HL-60/S4 (cell line): Measurements from ENCODE around the gene IKZF2.
"Not testable (repeated sequence)": the region's sequence is repeated elsewhere in the genome, so short reads cannot be mapped to it uniquely, and the experiment has no call there.

ENCODE experiments used
- in situ Hi-C: fragments of 300-500 bp; cut with MboI; formaldehyde crosslinking; loops from 2 replicates; pipeline ENCODE4 v1.14.3; 2022; ENCODE audit warnings: low sequenced_read_pairs

The IKZF2 gene

DNA sequence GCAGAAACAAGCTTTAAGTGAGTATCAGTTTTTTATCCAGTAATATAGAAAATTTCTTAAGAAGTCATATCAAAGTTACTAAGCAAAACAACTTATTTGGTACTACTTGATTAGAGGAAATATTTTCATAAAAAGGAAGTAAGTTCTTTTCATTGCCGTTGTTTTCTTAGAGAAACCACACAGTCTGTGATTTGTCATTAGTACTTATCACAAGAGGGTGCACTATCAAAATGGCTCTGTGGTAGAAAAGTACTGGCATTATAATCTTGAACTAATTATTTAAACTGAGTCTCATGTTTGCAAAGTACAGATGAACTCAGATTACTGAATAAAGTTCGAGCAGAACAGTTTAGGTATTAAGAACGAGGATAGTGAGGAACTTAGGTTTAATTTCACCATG lies 93.4 kb downstream of the IKZF2 start:
- in situ Hi-C loops: no loop called here

DNA sequence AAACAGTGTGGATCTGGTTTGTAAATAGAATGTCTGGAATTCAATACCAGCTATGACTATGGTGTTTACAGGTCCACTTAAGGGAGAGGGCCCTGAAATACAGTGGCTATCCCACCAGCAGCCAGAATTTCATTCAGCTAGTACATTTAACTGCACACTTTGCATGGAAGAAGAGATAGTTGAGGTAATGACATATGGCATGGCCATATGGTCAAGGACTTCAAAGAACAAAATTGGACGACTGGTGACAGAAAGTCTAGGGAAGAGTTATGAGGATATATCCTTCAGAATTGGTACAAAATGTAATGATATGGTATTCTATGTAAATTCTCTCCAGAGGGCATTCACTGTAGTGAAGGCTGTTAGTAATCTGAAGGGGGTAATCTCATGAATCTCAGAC lies 105.0 kb downstream of the IKZF2 start:
- in situ Hi-C loops: no loop called here

DNA sequence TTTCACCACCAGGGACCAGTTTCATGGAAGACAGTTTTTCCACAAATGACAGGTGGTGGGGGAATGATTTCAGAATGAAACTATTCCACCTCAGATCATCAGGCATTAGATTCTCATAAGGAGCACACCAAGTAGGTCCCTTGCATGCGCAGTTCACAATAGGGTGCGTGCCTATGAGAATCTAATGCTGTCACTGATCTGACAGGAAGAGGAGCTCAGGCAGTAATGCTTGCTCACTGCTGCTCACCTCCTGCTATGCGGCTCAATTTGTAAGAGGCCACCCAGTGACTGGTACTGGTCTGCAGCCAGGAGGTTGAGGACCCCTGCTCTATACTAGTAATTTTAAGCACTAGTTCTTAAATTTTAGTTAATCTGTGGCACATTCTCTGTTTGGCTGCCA lies 107.8 kb downstream of the IKZF2 start:
- in situ Hi-C loops: no loop called here

DNA sequence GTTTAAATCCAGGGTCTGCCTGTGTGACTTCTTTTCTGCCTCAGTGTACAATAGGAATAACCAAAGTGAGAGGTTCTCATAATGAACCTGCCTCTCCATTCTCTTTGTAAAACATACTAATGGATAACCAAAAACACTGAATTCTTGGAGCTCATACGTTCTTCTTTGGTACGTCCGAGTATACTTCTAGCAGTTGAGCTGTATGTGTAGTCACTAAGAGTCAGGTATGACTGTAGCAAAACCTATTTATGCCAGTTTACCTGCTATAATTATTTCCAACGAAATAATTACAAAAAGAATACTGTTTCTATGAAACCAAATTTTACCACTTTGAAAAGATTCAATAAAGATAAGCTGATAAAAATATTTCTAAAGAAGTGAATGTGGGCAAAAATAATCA lies 109.2 kb downstream of the IKZF2 start:
- in situ Hi-C loops: no loop called here

DNA sequence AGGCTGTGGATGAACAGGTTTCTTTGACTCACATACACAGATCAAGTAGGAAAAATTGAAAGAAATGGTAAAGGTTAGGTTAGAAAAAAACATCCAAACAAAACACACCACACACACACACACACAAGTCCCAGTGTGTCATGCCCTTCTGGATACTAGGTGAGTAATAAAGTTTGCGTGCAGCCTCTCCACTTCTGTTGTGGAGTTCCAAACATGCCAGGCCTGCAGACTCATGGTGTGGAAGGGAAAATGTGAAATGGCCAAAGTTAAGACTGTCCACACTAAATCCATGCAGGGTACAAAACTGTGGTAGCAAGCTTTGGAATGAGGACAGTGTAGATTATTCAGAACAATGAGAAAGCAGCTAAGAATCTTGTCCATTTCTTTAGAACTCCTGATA lies 114.6 kb downstream of the IKZF2 start:
- in situ Hi-C loops: no loop called here

DNA sequence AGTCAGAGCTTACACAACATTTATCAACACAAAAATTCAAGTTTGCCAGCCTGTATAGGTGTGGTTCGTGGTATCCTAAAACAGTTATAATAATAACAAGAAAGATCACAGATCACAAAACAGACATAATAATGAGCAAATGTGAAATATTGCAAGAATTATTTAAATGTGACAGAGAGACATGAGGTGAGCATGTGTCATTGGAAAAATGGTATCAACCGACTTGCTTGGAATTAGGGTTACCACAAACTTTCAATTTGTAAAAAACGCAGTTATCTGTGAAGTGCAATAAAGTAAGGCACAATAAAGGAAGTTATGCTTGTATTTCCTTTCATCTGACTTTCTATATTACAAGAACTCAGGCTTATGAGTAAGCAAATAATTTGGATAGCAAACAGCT lies 116.8 kb downstream of the IKZF2 start:
- in situ Hi-C loops: no loop called here

DNA sequence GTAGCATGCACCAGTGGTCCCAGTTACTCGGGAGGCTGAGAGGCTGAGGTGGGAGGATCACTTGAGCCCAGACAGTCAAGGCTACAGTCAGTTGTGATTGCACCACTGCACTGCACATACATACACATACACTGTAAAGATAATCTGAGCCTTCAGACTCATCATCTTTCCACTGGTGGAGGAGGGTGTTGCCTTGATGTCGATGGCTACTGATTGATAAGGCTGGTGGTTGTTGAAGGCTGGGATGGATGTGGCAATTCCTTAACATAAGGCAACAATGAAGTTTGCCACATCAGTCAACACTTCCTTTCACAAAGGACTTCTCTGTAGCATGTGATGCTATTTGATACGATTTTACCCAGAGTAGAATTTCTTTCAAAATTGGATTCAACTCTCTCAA lies 118.8 kb downstream of the IKZF2 start:
- in situ Hi-C loops: no loop called here

DNA sequence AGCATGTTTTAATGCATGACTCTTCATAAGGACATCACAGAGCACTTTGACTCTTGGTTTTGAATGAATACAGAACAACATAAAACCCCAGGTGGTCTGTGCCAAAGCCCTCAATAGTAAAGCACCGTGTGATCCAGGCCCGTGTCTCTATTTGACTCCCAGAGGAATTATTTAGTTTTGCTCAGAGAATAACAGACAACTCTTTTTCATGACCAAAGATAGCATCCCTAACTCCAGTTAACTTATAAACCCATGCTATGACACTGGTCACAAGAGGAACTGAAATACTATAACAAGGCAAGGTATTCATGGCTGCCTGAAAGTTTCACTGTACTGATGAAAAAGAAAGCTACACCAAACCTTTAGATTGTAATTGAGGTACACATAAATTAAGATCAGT lies 128.4 kb downstream of the IKZF2 start:
- in situ Hi-C loops: no loop called here

DNA sequence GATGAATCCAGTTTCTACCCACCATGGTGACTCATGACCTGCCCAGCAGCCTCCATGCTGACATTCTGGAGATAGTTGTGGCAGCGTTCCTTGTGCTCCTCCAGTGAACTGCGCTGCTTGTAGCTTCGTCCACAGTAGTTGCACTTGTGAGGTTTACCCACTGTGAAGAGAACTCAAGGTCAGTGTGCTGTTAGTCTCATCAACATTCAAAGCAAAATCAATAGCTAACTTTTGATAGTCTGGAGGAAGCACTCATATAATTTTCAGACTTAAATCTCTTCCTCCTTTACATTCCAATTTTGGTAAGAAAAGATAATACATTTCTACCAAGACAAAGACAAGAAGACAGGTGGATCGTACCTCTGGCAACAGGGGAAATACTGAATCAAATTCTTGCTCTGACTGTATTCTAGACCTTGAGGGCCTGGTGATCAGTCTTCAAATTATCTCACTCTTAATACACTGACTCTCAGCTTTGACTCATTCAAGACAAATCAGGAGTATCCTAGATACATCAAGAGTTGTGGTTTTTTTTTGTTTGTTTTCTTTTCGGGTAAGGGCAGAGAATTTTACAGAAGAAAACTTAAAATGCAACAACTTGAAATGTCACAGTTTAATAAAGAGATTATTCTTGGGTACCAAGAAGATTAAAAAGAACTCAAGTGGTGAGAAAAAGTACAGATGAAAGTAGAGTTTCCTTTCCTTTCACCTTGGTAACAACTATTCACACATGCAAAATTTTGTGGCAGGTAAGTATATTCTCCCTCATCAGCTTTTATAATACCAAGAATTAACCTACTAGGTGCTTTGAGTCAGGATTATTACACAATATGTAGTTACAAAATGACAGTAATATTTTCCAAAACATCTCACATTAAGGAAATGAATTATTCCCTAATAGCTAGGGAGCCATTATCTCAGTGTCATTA lies 129.2 kb downstream of the IKZF2 start:
- in situ Hi-C loops: no loop called here

DNA sequence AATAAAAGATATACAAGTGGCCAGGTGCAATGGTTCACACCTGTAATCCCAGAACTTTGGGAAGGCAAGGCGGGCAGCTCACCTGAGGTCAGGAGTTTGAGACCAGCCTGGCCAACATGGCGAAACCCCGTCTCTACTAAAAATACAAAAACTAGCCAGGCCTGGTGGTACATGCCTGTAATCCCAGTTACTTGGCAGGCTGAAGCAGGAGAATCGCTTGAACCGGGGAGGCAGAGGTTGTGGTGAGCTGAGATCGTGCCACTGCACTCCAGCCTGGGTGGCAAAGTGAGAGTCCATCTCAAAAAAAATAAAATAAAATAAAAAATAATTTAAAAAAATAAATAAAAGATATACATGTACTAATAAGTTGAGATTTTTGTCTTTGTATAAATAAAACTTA lies 130.5 kb downstream of the IKZF2 start:
- in situ Hi-C loops: not testable (repeated sequence)

DNA sequence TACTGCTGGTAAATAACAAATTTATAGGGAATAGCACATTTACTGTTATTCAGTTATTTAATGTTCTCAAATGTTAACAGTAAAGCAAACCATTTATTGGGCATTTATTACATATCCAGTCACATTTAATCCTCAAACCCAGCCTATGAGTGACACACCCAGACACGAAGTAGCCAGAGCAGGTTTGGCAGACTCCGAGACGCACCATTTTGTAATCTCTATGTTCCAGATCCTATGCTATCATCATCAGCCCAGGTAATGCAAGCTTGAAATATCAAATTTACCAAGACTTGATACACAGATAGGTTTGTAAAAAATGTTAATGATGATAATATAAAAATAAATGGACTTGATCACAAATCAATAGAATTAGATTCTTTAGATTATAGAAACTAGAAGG lies 131.1 kb downstream of the IKZF2 start:
- in situ Hi-C loops: no loop called here

DNA sequence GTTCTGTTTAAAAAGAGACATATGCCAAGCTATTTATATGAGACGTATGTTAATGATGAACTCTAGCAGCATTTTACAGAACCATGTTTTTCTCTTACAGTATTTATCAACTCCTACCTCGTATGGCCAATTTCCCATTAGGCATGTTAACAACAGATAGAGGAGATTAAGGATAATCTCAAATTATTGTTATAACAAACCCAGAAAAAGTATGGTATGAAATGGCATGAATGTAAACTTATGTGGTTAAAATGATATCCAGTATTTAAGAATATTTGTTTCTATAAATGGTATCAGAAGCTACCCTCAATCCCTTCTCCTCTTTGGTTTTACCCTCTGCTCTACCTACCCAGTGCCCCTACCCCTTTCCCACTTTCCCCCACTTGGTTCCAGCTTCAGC lies 132.0 kb downstream of the IKZF2 start:
- in situ Hi-C loops: no loop called here

DNA sequence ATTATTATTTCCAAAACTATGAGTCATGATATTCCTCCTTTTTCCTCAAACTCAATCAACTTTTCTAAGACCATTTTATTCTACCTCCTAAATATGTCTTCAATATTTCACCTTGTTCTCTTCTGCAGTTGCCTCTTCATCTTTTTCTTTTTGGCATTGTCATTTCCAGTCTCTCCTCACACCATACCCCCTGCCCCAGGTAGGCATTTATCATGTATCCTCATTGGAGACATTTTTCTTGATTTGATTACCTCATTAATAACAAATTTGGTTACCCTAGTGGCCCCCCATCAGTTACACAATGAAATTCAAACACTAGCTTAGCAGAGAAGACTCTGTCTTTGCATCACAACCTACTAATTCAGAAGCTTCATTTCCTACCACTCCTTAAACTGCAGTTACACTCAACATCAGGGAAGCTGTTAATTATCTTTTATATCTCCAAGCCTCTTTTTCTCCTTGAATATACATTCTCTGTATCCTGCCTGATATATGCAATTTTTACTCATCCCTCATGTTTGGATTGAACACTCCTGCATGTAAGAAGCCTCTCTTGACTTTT lies 133.0 kb downstream of the IKZF2 start:
- in situ Hi-C loops: no loop called here

DNA sequence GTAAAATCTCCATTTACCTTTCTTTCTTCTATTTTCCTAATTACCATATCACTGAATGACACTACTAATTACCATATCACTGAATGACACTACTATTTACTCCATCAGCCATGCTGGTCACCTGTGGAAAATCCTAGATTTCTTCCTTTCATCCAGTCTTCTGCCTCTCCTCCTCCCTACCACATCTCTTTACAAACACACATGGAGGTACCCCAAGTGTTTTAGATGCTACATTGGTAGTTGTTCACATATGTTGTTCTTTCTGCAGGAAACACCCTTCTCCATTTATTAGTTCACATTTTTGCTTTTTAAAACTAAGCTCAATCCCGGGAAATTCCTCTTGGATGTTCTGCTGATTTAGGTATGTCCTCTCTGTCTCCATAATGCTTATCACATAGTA lies 134.0 kb downstream of the IKZF2 start:
- in situ Hi-C loops: no loop called here

DNA sequence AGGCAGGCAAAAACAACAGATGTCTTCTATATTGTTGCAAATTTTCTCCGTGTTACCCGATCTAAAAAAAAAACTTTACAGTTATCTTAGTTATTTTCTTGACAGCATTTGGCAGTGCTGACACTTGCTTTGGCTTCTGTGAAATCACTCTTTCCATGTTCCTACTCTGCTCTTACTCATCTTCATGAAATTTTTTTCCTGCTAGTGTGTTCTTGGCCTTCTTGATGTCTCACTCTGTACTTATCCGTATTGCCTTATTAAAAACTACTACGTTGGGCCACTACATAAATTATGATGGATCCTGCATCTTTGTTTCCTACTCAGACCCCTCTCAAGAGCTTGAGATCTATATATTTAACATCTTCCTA lies 134.4 kb downstream of the IKZF2 start:
- in situ Hi-C loops: no loop called here

DNA sequence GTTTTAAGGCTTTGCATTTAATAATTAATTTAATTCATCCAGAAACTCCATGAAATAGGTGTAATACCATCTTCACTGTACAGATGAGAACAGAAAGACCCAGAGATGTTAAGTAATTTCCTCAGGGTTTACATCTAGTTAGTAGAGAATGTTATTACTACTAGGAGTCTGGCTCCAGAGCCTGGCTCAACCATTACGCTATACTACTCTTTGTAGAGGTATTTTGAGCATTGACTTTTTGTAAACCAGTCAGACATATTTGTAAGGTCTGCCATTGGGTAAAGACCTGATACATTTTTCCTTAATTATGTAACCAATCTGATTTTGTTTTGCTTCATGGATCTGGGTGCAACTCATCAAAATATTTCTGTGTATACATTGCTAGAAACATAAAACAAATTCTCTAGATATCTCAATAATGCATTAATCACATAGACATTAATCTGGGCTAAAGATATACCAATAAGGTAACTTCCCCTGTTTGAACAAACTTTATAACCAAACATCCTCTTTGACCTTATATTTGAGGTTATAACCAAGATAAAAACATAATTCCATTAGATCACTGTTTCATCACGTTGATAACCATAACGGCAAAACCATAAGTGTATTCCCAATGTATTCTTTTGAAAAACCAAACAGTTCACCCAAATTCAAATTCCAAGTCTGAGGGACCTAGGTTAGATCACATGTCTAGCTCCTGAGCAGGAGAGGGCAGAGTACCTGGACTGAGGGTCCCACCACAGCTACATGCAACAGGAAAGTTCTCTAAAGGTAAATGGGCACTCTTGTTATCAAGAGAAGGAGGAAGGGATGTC lies 135.0 kb downstream of the IKZF2 start:
- in situ Hi-C loops: no loop called here

DNA sequence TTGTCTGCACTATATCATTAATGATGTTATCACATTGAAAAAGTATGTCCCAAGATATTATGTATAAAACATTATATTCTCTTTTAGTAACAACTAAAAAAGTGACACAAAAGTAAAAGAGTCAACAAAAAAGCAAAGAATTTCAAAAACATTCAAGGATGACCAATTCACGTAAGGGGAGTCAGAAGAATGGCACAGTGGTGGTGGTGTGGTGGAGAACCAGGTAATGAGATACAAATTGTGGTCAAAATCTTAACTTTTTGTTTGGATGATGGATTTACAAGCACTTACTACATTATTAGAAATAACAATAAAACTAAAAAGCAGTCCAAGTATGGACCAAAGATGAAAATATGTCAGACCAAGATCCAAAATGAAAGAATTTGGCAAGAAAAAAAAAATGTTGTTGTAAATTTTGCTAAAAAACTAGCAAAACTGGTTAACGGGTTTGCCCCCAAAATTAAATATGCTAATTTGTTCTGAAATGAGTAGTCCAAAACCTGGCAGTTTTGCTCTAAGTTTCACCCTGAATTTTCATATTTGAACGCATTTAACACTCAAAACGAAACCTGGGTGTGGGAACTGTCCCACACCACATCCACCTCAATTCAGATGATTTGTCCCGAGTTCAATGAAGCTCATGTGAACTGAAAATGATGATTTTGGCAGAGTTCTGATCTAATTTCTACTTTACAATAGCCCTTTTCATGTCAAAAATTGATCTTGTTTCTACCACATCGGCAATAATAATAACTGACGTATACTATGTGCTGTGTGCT lies 135.8 kb downstream of the IKZF2 start:
- in situ Hi-C loops: no loop called here

DNA sequence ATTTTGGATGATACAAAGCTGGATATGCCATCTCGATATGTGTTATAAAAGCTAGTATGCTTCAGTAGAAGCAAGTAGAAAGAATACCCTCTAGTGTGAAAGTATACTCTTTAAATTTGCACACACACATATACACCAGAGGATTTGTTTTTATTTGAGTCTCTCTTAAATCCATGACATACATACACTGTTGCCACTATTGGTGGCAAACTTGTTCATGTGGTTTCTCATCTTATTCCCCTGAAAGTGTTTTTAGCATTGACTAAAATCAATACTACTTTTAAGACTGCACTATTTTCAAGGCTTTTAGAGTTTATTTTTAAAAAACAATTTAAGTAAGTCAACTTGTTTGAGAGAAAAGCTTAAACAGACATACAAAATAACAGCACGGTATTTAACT lies 137.4 kb downstream of the IKZF2 start:
- in situ Hi-C loops: no loop called here

DNA sequence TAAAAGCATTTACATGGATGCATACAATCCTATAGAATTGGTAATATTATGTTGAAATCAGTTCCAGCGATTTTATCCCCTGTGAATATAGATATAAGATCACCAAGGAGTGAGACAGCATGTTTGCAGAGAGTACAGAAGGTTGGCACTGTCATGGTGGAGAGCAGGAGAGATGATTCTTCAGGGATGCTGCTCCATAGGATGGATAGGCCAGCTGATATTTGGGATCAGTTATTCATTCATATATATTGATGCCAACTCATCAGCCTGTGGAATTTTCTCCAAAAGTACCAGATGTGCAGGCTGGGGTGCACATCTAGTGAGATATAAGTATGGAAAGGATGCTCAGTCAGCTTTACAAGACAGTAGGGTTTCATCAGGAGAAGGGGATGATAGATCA lies 139.9 kb downstream of the IKZF2 start:
- in situ Hi-C loops: no loop called here

DNA sequence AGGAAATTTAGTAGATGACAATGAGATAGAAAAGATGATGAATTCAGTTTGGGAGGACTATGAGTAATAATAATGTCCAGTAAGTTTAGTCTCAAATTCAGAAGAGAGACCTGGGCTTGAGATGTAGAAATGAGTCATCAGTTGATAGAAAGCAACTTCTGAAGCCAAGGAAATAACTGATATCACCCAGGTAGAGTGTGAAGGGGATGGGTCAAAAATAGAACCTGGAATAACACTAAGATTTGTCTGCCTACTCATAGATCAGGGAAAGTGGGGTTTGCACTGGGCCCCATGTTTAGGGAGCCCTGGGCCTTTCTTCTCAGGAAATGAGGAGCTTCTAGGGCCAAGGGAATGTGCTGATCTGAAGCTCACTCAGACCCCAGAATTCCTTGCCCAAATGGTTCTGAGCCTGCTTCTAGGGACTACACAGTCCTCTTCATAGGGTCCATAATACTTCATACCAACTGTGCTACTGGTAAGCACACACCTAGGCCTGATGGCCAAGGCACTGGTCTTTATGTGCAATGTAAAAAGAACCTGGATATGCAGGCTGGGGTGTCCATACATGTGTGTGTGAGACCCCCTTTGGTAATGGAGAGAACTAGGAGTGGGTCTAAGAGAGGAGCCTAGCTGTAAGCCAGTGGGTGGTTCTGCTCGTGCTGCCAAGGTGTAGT lies 141.2 kb downstream of the IKZF2 start:
- in situ Hi-C loops: no loop called here
